Gastroesophageal sphincter (tissue), 4 donors: ENCODE data around the gene EHBP1L1. TPM values are rescaled to one million over a fixed set of nuclear protein-coding genes. Genes with fewer than 3 reads are reported as not detected.

Experiments used
- ATAC-seq: fragments of 150-250 bp; one replicate; pipeline ENCODE4 v1.9.1; 2016; ENCODE audit warnings: mild to moderate bottlenecking, moderate library complexity
- H3K27ac ChIP-seq, 4 donors: fragments of 200-600 bp; sonication (generic) in 3 of 4; 1 replicate in 3 of 4; 2 replicates in 1 of 4; pipeline ENCODE4 v1.5.1; 2016 to 2019
- H3K27me3 ChIP-seq: fragments of 200-600 bp; sonication (generic); one replicate; pipeline ENCODE4 v1.5.1; 2019
- H3K36me3 ChIP-seq, 2 donors: fragments of 200-600 bp; sonication (generic); one replicate each; pipeline ENCODE4 v1.5.1; 2019; ENCODE audit warnings: control low read depth in 1 of 2
- H3K4me1 ChIP-seq, 3 donors: fragments of 200-600 bp; sonication (generic); 1 replicate in 2 of 3; 2 replicates in 1 of 3; pipeline ENCODE4 v1.5.1; 2016 to 2019; ENCODE audit warnings: control low read depth in 2 of 3
- H3K4me3 ChIP-seq, 2 donors: fragments of 200-600 bp; sonication (generic); one replicate each; pipeline ENCODE4 v1.5.1; 2019; ENCODE audit warnings: mild to moderate bottlenecking in 1 of 2, moderate library complexity in 1 of 2
- H3K9me3 ChIP-seq, 3 donors: fragments of 200-600 bp; sonication (generic); one replicate each; pipeline ENCODE4 v1.5.1; 2017 to 2019; ENCODE audit warnings: control low read depth in 2 of 3
- CTCF ChIP-seq, 4 experiments: fragments of 200-600 bp in 2 of 4; fragments of 450-650 bp in 2 of 4; sonication (generic) in 1 of 4; IDR thresholded peaks; one replicate each; pipeline ENCODE4 v1.5.1; 2017 to 2019; ENCODE audit warnings: antibody characterized with exemption in 4 of 4, mild to moderate bottlenecking in 2 of 4, moderate library complexity in 2 of 4
- EP300 ChIP-seq: sonication (generic); formaldehyde crosslinking; IDR thresholded peaks from one replicate; pipeline ENCODE4 v1.6.1; 2017; ENCODE audit warnings: antibody characterized with exemption, mild to moderate bottlenecking
- POLR2A ChIP-seq, 2 donors: fragments of 450-650 bp; IDR thresholded peaks; one replicate each; pipeline ENCODE4 v1.6.1; 2017; ENCODE audit warnings: antibody characterized with exemption in 2 of 2, mild to moderate bottlenecking in 2 of 2, moderate library complexity in 1 of 2
- POLR2AphosphoS5 ChIP-seq: sonication (generic); formaldehyde crosslinking; IDR thresholded peaks from one replicate; pipeline ENCODE4 v1.6.1; 2017; ENCODE audit warnings: antibody characterized with exemption
- WGBS, 2 donors: methylation state at CpG; one replicate each; pipeline ENCODE4 v1.1.5; 2018; ENCODE audit warnings: low coverage in 1 of 2; 5-methylcytosine and 5-hydroxymethylcytosine counted together
- total RNA-seq, 4 donors: library from RNA; depleted of rRNA; stranded (reverse); fragments of >200 nt; gene quantifications; one replicate each; pipeline ENCODE4 v1.1.0, GENCODE V29; 2016

Gene EHBP1L1
- total RNA-seq, 4 donors from 2014 or later, result 172 to 329 (median 202) TPM

DNA sequence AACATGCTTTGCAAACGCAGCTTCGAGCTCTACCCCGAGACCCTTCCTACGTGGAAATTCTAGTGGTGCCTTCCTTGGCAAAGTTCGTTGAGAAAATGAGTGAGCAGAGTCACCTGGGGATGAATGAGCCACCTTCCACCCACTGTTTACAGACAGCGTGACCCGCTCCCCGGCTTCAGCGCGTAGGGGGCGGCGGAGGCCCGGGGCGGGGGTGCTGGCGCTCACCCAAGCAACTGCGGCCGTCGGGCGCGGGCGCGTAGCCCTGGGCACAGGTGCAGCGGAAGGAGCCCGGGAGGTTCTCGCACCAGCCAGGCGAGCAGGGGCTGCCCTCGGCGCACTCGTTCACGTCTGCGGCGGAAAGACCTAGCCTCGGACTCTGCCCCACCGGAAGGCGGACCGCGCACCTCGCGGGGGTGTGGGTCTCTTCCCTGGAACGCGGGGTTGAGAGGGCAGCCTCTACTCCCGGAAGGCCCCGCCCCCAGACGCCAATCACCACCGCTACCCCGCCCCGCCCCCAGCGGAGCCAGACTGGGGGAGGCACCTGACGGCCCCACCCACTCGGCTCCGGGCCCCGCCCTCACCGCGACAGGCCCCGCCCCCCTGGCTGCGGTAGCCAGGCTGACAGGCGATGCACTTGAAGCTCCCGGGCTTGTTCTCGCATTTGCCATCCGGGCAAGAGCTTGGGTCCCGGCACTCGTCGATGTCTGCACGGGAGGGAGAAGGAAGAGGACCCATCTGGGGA lies 29.5 kb upstream of the EHBP1L1 start:
- Histone ChIP-seq H3K4me3 (peak overlapping the region in 1 of 2 donors; percentile 30), H3K27ac (peak overlapping the region in 3 of 4 donors; percentile 65 to 72 (median 69)), H3K36me3 (peaks cover 0 to 84% of the 10 kb centered on the region in 2 donors), H3K27me3 (no peaks in the 10 kb centered on the region), H3K9me3 (no peaks in the 10 kb centered on the region), H3K4me1 (peaks cover 0 to 29% (median 6%) of the 10 kb centered on the region in 3 donors)
- WGBS, 2 donors, result 41 to 61% methylated on average over 9 to 20 of the region's 64 CpGs
- peak; percentile 68 for ATAC-seq
- no peak for TF ChIP-seq POLR2AphosphoS5
- TF ChIP-seq CTCF (IDR thresholded peaks at IDR 0.05), result no peak
- TF ChIP-seq EP300, result no peak
- no peak for TF ChIP-seq POLR2A (IDR thresholded peaks at IDR 0.05)

DNA sequence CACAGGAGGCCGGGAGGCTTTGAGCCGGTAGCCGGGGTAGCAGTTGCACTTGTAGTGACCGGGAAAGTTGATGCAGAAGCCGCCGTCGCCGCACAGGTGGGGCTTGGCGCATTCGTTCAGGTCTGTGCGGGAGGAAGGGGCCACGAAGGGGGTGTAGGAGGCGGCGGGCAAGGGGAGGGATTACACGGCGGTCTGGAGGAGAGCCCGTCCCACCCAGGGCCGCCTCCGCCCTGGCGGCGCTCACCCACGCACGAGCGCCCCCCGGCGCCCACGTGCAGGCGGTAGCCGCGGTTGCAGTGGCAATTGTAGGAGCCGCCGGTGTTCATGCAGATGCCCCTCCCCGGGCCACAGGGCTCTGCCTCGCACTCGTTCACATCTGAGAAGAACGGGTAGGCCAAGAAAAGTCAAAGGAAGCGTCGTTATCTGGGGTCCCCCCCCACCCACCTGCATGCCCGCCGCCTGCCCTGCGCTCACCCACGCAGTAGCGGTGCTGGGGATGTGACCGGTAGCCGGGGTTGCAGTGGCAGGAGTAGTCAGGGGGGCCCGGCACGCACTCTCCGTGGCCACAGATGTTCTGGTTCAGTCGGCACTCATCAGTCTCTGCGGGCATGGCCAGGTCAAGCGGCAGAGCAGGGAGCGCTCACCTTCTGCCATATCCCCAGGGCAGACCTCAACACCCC lies 28.3 kb upstream of the EHBP1L1 start:
- Histone ChIP-seq H3K27me3 (no peaks in the 10 kb centered on the region), H3K9me3 (no peaks in the 10 kb centered on the region), H3K4me1 (peaks cover 0 to 30% (median 0%) of the 10 kb centered on the region in 3 donors), H3K36me3 (peaks cover 0 to 96% of the 10 kb centered on the region in 2 donors), H3K27ac (peak overlapping the region in 2 of 4 donors; percentile 21 to 72), H3K4me3 (no peak overlapping the region)
- WGBS, 2 donors, result 60% methylated on average over 2 of the region's 52 CpGs; no CpG with 5 or more reads in 1 of the 2 donors
- TF ChIP-seq POLR2AphosphoS5 (no peak), EP300 (no peak), POLR2A (IDR thresholded peaks at IDR 0.05) (no peak), CTCF (IDR thresholded peaks at IDR 0.05) (no peak)
- no peak for ATAC-seq

DNA sequence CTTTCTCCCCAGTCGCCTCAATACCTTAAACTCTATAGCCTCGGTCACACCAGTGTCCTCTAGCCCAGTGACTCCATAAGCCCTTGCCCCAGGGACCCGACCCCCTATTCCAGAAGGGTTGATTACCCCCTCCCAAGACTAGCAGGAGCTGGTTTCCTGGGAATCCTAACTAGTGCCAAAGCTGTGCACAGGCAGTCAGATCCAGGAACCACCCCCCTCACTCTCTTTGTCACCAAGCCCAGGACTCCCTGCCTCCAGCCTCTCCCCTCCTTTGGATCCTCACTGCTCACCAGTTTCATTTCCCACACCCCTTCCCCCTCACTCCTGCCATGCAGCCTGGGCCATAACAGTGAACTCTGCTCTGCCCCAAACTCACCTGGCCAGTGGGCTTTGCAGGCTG lies 27.5 kb upstream of the EHBP1L1 start:
- no peak for TF ChIP-seq POLR2A (IDR thresholded peaks at IDR 0.05)
- TF ChIP-seq CTCF (IDR thresholded peaks at IDR 0.05), result no peak
- TF ChIP-seq EP300, result no peak
- no peak for TF ChIP-seq POLR2AphosphoS5
- Histone ChIP-seq H3K36me3 (peaks cover 0 to 98% of the 10 kb centered on the region in 2 donors), H3K9me3 (no peaks in the 10 kb centered on the region), H3K4me3 (no peak overlapping the region), H3K27me3 (no peaks in the 10 kb centered on the region), H3K27ac (peak overlapping the region in 1 of 4 donors; percentile 20), H3K4me1 (peaks cover 0 to 38% (median 1%) of the 10 kb centered on the region in 3 donors)
- ATAC-seq, result no peak
- WGBS, 2 donors, result 79 to 100% methylated on average over 2 to 3 of the region's 3 CpGs

- Histone ChIP-seq H3K27me3 (no peaks in the 10 kb centered on the region), H3K27ac (no peak overlapping the region), H3K36me3 (peaks cover 0 to 98% of the 10 kb centered on the region in 2 donors), H3K4me1 (peaks cover 0 to 45% (median 7%) of the 10 kb centered on the region in 3 donors), H3K9me3 (no peaks in the 10 kb centered on the region), H3K4me3 (no peak overlapping the region)
- TF ChIP-seq EP300, result no peak
- TF ChIP-seq POLR2AphosphoS5, result no peak
- TF ChIP-seq CTCF (IDR thresholded peaks at IDR 0.05), result no peak
- no peak for TF ChIP-seq POLR2A (IDR thresholded peaks at IDR 0.05)
- 85 to 100% methylated on average over 1 to 3 of the region's 3 CpGs for WGBS, 2 donors
- ATAC-seq, result no peak
These were observed 26.8 kb upstream of the EHBP1L1 start for GRCh38 chr11:65549096-65549495.
